Fibroblast of peridontal ligament (primary cell): ENCODE data around the gene MAD2L1BP.

ENCODE experiments used
- DNase-seq: peaks from one replicate; pipeline ENCODE4 v3.0.0-alpha.2; 2010; ENCODE audit errors: extremely low read depth

MAD2L1BP gene

GRCh38 chr6:43667245-43668150, 31.9 kb downstream of the MAD2L1BP start:
- peak; percentile 71 for DNase-seq

GRCh38 chr6:43668151-43669028, 32.8 kb downstream of the MAD2L1BP start:
- DNase-seq: peak; percentile 27

GRCh38 chr6:43669050-43669921, 33.6 kb downstream of the MAD2L1BP start:
- DNase-seq: peak; percentile 83

- DNase-seq: no peak
Measured at GRCh38 chr6:43669922-43670622, 34.4 kb downstream of the MAD2L1BP start.

GRCh38 chr6:43670623-43670986, 35.0 kb downstream of the MAD2L1BP start:
- DNase-seq: no peak

- DNase-seq: no peak
Measured at GRCh38 chr6:43671011-43671800, 35.6 kb downstream of the MAD2L1BP start.

GRCh38 chr6:43671801-43672690, 36.4 kb downstream of the MAD2L1BP start:
- no peak for DNase-seq

- no peak for DNase-seq
Measured at GRCh38 chr6:43673444-43674084, 37.9 kb downstream of the MAD2L1BP start.

GRCh38 chr6:43674291-43674690, 38.7 kb downstream of the MAD2L1BP start:
- no peak for DNase-seq

GRCh38 chr6:43674921-43675320, 39.3 kb downstream of the MAD2L1BP start:
- no peak for DNase-seq

GRCh38 chr6:43676962-43677606, 41.4 kb downstream of the MAD2L1BP start:
- no peak for DNase-seq

GRCh38 chr6:43677759-43678158, 42.1 kb downstream of the MAD2L1BP start:
- DNase-seq: no peak

GRCh38 chr6:43678341-43678740, 42.7 kb downstream of the MAD2L1BP start:
- no peak for DNase-seq

- no peak for DNase-seq
Measured at GRCh38 chr6:43679057-43679456, 43.4 kb downstream of the MAD2L1BP start.

- DNase-seq: no peak
Measured at GRCh38 chr6:43680308-43681200, 44.9 kb downstream of the MAD2L1BP start.

- DNase-seq: no peak
Measured at GRCh38 chr6:43681303-43681702, 45.7 kb downstream of the MAD2L1BP start.
